CD14-positive monocyte (primary cell): Measurements from ENCODE around the gene RNF19B. TPM values are rescaled to one million over a fixed set of nuclear protein-coding genes. Genes with fewer than 3 reads are reported as not detected.

Experiments
- DNase-seq, 3 donors: peaks; one replicate each; pipeline ENCODE4 v3.0.0-alpha.2; 2011 to 2022
- H2AFZ ChIP-seq: 2 replicates; pipeline ENCODE4 v1.6.0; 2012; ENCODE audit warnings: mild to moderate bottlenecking, low read depth, low read length, inconsistent platforms; ENCODE audit not compliant: insufficient read depth, poor library complexity, severe bottlenecking
- H3K27ac ChIP-seq, 2 donors: 1 replicate in 1 of 2; 2 replicates in 1 of 2; pipeline ENCODE4 v1.5.1; 2012 to 2013; ENCODE audit warnings: low read length in 2 of 2, control low read depth in 1 of 2, inconsistent platforms in 1 of 2, low read depth in 1 of 2, mild to moderate bottlenecking in 1 of 2
- H3K27me3 ChIP-seq, 2 donors: one replicate each; pipeline versions ENCODE4 v1.6.0 to v1.6.1; 2011 to 2013; ENCODE audit warnings: low read length in 2 of 2; ENCODE audit not compliant: control insufficient read depth in 2 of 2, insufficient read depth in 2 of 2
- H3K36me3 ChIP-seq, 2 donors: replicated peaks in 1 of 2; 1 replicate in 1 of 2; 2 replicates in 1 of 2; pipeline versions ENCODE4 v1.5.1 to v1.6.1; 2012 to 2013; ENCODE audit warnings: low read length in 2 of 2, control low read depth in 1 of 2, inconsistent platforms in 1 of 2, mild to moderate bottlenecking in 1 of 2; ENCODE audit not compliant: insufficient read depth in 2 of 2, control insufficient read depth in 1 of 2
- H3K4me1 ChIP-seq, 2 donors: 1 replicate in 1 of 2; 2 replicates in 1 of 2; pipeline versions ENCODE4 v1.5.1 to v1.6.1; 2012 to 2013; ENCODE audit warnings: low read length in 2 of 2, control low read depth in 1 of 2, inconsistent platforms in 1 of 2, mild to moderate bottlenecking in 1 of 2, moderate library complexity in 1 of 2; ENCODE audit not compliant: insufficient read depth in 2 of 2, control insufficient read depth in 1 of 2
- H3K4me2 ChIP-seq: replicated peaks from 2 replicates; pipeline ENCODE3; 2012; ENCODE audit warnings: low read length, moderate library complexity, mild to moderate bottlenecking; ENCODE audit not compliant: poor library complexity, severe bottlenecking; ENCODE audit errors: extremely low read depth
- H3K4me3 ChIP-seq, 3 experiments: fragments of 200-600 bp in 1 of 3; sonication (generic) in 1 of 3; replicated peaks in 1 of 3; 1 replicate in 2 of 3; 2 replicates in 1 of 3; pipeline ENCODE4 v1.5.1; 2011 to 2013; ENCODE audit warnings: low read length in 3 of 3, mild to moderate bottlenecking in 3 of 3, control low read depth in 2 of 3, low read depth in 2 of 3, inconsistent platforms in 1 of 3, moderate library complexity in 1 of 3
- H3K79me2 ChIP-seq: 2 replicates; pipeline ENCODE4 v1.6.0; 2012; ENCODE audit warnings: mild to moderate bottlenecking, control low read depth, inconsistent platforms, low read length, moderate library complexity; ENCODE audit not compliant: insufficient read depth
- H3K9ac ChIP-seq: 2 replicates; pipeline ENCODE4 v1.6.0; 2017; ENCODE audit warnings: low read length, mild to moderate bottlenecking; ENCODE audit not compliant: insufficient read depth, poor library complexity, severe bottlenecking
- H3K9me3 ChIP-seq, 2 donors: replicated peaks in 1 of 2; 1 replicate in 1 of 2; 2 replicates in 1 of 2; pipeline versions ENCODE4 v1.5.1 to v1.6.1; 2012 to 2013; ENCODE audit warnings: low read length in 2 of 2, control low read depth in 1 of 2; ENCODE audit not compliant: control insufficient read depth in 1 of 2, insufficient read depth in 1 of 2
- H4K20me1 ChIP-seq: 2 replicates; pipeline ENCODE4 v1.6.0; 2012; ENCODE audit warnings: mild to moderate bottlenecking, low read length, control low read depth, moderate library complexity; ENCODE audit not compliant: insufficient read depth
- H3K27ac Mint-ChIP-seq, 7 donors: one replicate each; pipeline ENCODE4 v1.8.0; 2020; ENCODE audit warnings: mild to moderate bottlenecking in 7 of 7, mixed read lengths in 7 of 7, moderate library complexity in 6 of 7, inconsistent platforms in 2 of 7
- H3K27me3 Mint-ChIP-seq, 3 donors: one replicate each; pipeline ENCODE4 v1.8.0; 2021 to 2022; ENCODE audit warnings: low read depth in 3 of 3, mild to moderate bottlenecking in 3 of 3, mixed read lengths in 3 of 3, moderate library complexity in 3 of 3, inconsistent platforms in 1 of 3
- H3K36me3 Mint-ChIP-seq, 2 donors: one replicate each; pipeline ENCODE4 v1.8.0; 2020; ENCODE audit warnings: mixed read lengths in 2 of 2, inconsistent platforms in 1 of 2, mild to moderate bottlenecking in 1 of 2
- H3K4me1 Mint-ChIP-seq: one replicate; pipeline ENCODE4 v1.8.0; 2020; ENCODE audit warnings: mild to moderate bottlenecking, mixed read lengths
- H3K4me3 Mint-ChIP-seq, 2 donors: one replicate each; pipeline ENCODE4 v1.8.0; 2020; ENCODE audit warnings: mild to moderate bottlenecking in 2 of 2, mixed read lengths in 2 of 2, moderate library complexity in 1 of 2
- H3K9me3 Mint-ChIP-seq, 7 donors: one replicate each; pipeline ENCODE4 v1.8.0; 2020 to 2022; ENCODE audit warnings: mixed read lengths in 7 of 7, mild to moderate bottlenecking in 6 of 7, moderate library complexity in 6 of 7, inconsistent platforms in 2 of 7
- CTCF ChIP-seq: fragments of 200-600 bp; IDR thresholded peaks from one replicate; pipeline ENCODE4 v1.8.0; 2022; ENCODE audit warnings: antibody characterized with exemption, mild to moderate bottlenecking
- WGBS: methylation state at CpG from one replicate; pipeline ENCODE4 v1.1.5; 2013; ENCODE audit warnings: missing lambda C conversion rate; ENCODE audit not compliant: insufficient coverage; 5-methylcytosine and 5-hydroxymethylcytosine counted together
- intact Hi-C, 2 donors: fragments of 100-400 bp; cut with micrococcal nuclease; formaldehyde crosslinking; loops; one replicate each; pipeline versions ENCODE4 v1.15.0 to v1.15.1; 2023
- polyA plus RNA-seq, 3 donors: library from polyadenylated mRNA; depleted of rRNA in 1 of 3; unstranded in 2 of 3; stranded (reverse) in 1 of 3; fragments of 300-500 nt in 2 of 3; fragments of >200 nt in 1 of 3; fragmentation: Illumina TruSeq in 2 of 3; gene quantifications; 1 replicate in 2 of 3; 2 replicates in 1 of 3; pipeline ENCODE4 v1.2.3, GENCODE V29; 2012 to 2021

RNF19B gene
- polyA plus RNA-seq, 3 donors = 4.1 to 106 (median 5.8) TPM

- intact Hi-C loops = loop anchor here in 1 of 2 donors (10.0 kb wide), 1 partner anchor 54 kb away; no protein-coding TSS in a partner anchor
- TF ChIP-seq CTCF = peak; percentile 22
- Histone ChIP-seq H3K9me3 (no peaks in the 10 kb centered on the region), H3K4me3 (no peak overlapping the region), H3K9ac (no peak overlapping the region), H3K36me3 (peaks cover 0 to 24% of the 10 kb centered on the region in 2 donors), H3K4me1 (peaks cover 30 to 32% of the 10 kb centered on the region in 2 donors), H3K27ac (no peak overlapping the region), H3K4me2 (no peak overlapping the region), H4K20me1 (no peaks in the 10 kb centered on the region), H2AFZ (no peak overlapping the region), H3K27me3 (no peaks in the 10 kb centered on the region), H3K79me2 (peaks cover 9% of the 10 kb centered on the region)
- DNase-seq = no peak
- peak overlapping the region in 2 of 7 donors; percentile 33 to 60 for H3K27ac Mint-ChIP-seq
- H3K9me3 Mint-ChIP-seq = peaks cover 0 to 1% (median 0%) of the 10 kb centered on the region in 7 donors
- peaks cover 17 to 26% of the 10 kb centered on the region in 2 donors for H3K36me3 Mint-ChIP-seq
- 100% methylated on average over 1 of the region's 2 CpGs for WGBS
- H3K27me3 Mint-ChIP-seq = no peaks in the 10 kb centered on the region
- peaks cover 56% of the 10 kb centered on the region for H3K4me1 Mint-ChIP-seq
- H3K4me3 Mint-ChIP-seq = no peak overlapping the region
These were observed 36.7 kb upstream of the RNF19B start for GRCh38 chr1:33001282-33001681.

- peaks cover 9% of the 10 kb centered on the region for H3K79me2 ChIP-seq
- H3K9me3 ChIP-seq = no peaks in the 10 kb centered on the region
- Mint-ChIP-seq H3K4me3 (no peak overlapping the region), H3K9me3 (peaks cover 0 to 1% (median 0%) of the 10 kb centered on the region in 7 donors), H3K36me3 (peaks cover 16 to 24% of the 10 kb centered on the region in 2 donors), H3K4me1 (peaks cover 57% of the 10 kb centered on the region), H3K27ac (peak overlapping the region in 3 of 7 donors; percentile 21 to 55 (median 49)), H3K27me3 (peaks cover 0 to 1% (median 0%) of the 10 kb centered on the region in 3 donors)
- H3K27ac ChIP-seq = no peak overlapping the region
- DNase-seq = no peak
- 93% methylated on average over 3 of the region's 4 CpGs for WGBS
- H3K36me3 ChIP-seq = peaks cover 0 to 17% of the 10 kb centered on the region in 2 donors
- no peak overlapping the region for H3K4me2 ChIP-seq
- peaks cover 38 to 39% of the 10 kb centered on the region in 2 donors for H3K4me1 ChIP-seq
- H3K9ac ChIP-seq = no peak overlapping the region
- no peaks in the 10 kb centered on the region for H4K20me1 ChIP-seq
- no peak overlapping the region for H3K4me3 ChIP-seq
- no peak overlapping the region for H2AFZ ChIP-seq
- no peak for TF ChIP-seq CTCF
- intact Hi-C loops = loop anchor here in 1 of 2 donors (10.0 kb wide), 1 partner anchor 54 kb away; no protein-coding TSS in a partner anchor
- no peaks in the 10 kb centered on the region for H3K27me3 ChIP-seq
These were observed 35.9 kb upstream of the RNF19B start for GRCh38 chr1:33000427-33001026.
